Measurements from ENCODE around the gene HPRT1.

The HPRT1 gene

DNA sequence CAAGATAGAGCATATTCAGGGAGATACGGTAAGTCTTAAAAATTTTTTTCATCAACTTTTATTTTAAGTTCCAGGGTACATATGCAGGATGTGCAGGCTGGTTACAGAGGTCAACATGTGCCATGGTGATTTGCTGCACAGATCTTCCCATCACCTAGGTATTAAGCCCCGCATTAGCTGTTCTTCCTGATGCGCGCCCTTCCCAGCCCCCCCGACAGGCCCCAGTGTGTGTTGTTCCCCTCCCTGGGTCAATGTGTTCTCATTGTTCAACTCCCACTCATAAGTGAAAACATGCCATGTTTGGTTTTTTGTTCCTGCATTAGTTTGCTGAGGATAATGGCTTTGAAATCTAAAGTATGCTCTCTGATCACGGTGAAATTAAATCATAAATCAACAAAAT lies 64.2 kb downstream of the HPRT1 start:
- DNase-seq (ENCODE audit: low read depth in 2 of 2), result no peak
- H3K4me3 ChIP-seq (replicated peaks in 1 of 2; ENCODE audit: low read depth in 2 of 2, low read length in 2 of 2), result no peak overlapping the region
- TF ChIP-seq, protein P1, sequence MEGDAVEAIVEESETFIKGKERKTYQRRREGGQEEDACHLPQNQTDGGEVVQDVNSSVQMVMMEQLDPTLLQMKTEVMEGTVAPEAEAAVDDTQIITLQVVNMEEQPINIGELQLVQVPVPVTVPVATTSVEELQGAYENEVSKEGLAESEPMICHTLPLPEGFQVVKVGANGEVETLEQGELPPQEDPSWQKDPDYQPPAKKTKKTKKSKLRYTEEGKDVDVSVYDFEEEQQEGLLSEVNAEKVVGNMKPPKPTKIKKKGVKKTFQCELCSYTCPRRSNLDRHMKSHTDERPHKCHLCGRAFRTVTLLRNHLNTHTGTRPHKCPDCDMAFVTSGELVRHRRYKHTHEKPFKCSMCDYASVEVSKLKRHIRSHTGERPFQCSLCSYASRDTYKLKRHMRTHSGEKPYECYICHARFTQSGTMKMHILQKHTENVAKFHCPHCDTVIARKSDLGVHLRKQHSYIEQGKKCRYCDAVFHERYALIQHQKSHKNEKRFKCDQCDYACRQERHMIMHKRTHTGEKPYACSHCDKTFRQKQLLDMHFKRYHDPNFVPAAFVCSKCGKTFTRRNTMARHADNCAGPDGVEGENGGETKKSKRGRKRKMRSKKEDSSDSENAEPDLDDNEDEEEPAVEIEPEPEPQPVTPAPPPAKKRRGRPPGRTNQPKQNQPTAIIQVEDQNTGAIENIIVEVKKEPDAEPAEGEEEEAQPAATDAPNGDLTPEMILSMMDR (IDR thresholded peaks at IDR 0.05; ENCODE audit: low read depth, low read length), result no peak

GRCh38 chrX:134525086-134525792 lies 65.3 kb downstream of the HPRT1 start:
- DNase-seq (ENCODE audit: low read depth in 2 of 2), result peak in 1 of 2 donors; percentile 59
- H3K4me3 ChIP-seq (replicated peaks in 1 of 2; ENCODE audit: low read depth in 2 of 2, low read length in 2 of 2), result no peak overlapping the region

GRCh38 chrX:134526399-134526798 lies 66.4 kb downstream of the HPRT1 start:
- no peak overlapping the region for H3K4me3 ChIP-seq (replicated peaks in 1 of 2; ENCODE audit: low read depth in 2 of 2, low read length in 2 of 2)
- TF ChIP-seq, protein P1 (IDR thresholded peaks at IDR 0.05; ENCODE audit: low read depth, low read length), result no peak
- peak in 1 of 2 donors; percentile 31 for DNase-seq (ENCODE audit: low read depth in 2 of 2)

More at GRCh38 chrX:134525086-134525792, 65.3 kb downstream of the HPRT1 start:
- TF ChIP-seq, protein P1 (IDR thresholded peaks at IDR 0.05; ENCODE audit: low read depth, low read length), result no peak

GRCh38 chrX:134528960-134529359 lies 69.0 kb downstream of the HPRT1 start:
- no peak for DNase-seq (ENCODE audit: low read depth in 2 of 2)
- TF ChIP-seq, protein P1 (IDR thresholded peaks at IDR 0.05; ENCODE audit: low read depth, low read length), result no peak
- H3K4me3 ChIP-seq (replicated peaks in 1 of 2; ENCODE audit: low read depth in 2 of 2, low read length in 2 of 2), result no peak overlapping the region

- DNase-seq (ENCODE audit: low read depth in 2 of 2), result no peak
- TF ChIP-seq, protein P1 (IDR thresholded peaks at IDR 0.05; ENCODE audit: low read depth, low read length), result no peak
- no peak overlapping the region for H3K4me3 ChIP-seq (replicated peaks in 1 of 2; ENCODE audit: low read depth in 2 of 2, low read length in 2 of 2)
Measured at GRCh38 chrX:134529481-134529880, 69.5 kb downstream of the HPRT1 start.

- TF ChIP-seq, protein P1 (IDR thresholded peaks at IDR 0.05; ENCODE audit: low read depth, low read length), result no peak
- no peak for DNase-seq (ENCODE audit: low read depth in 2 of 2)
- H3K4me3 ChIP-seq (replicated peaks in 1 of 2; ENCODE audit: low read depth in 2 of 2, low read length in 2 of 2), result no peak overlapping the region
Measured at GRCh38 chrX:134530845-134531244, 70.9 kb downstream of the HPRT1 start.

DNA sequence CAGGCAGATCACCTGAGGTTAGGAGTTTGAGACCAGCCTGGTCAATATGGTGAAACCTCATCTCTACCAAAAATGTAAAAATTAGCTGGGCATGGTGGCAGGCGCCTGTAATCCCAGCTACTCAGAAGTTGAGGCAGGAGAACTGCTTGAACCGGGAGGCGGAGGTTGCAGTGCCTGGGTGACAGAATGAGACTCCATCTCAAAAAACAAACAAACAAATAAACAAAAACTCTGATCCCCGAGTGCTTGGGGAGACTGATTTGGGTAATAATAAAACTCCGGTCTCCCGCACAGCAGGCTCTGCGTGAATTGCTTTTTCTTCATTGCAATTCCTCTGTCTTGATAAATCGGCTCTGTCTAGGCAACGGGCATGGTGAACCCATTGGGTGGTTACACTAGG lies 73.4 kb downstream of the HPRT1 start:
- DNase-seq (ENCODE audit: low read depth in 2 of 2), result no peak
- TF ChIP-seq, protein P1 (IDR thresholded peaks at IDR 0.05; ENCODE audit: low read depth, low read length), result no peak

More for the DNA sequence above, 73.4 kb downstream of the HPRT1 start:
- no peak overlapping the region for H3K4me3 ChIP-seq (replicated peaks in 1 of 2; ENCODE audit: low read depth in 2 of 2, low read length in 2 of 2)

Measured in cardiac fibroblast (primary cell).